ENCODE measurements around the gene MTHFD1L. TPM values are rescaled to one million over a fixed set of nuclear protein-coding genes. Genes with fewer than 3 reads are reported as not detected.
A peak's percentile ranks its signal among the peaks of the same experiment; 100 is the strongest.

The MTHFD1L gene
- total RNA-seq, 1 donor from 2014 or later = 10.4 TPM

- TF ChIP-seq CTCF (IDR thresholded peaks at IDR 0.05) = no peak
- intact Hi-C loops (cut with DNase I) = no loop called here
- no peak overlapping the region for H3K27ac ChIP-seq
- H3K9me3 ChIP-seq = no peaks in the 10 kb centered on the region
- no peak overlapping the region for H3K4me3 ChIP-seq
- H3K36me3 ChIP-seq = peaks cover 0 to 9% of the 10 kb centered on the region in 2 donors
- H3K4me1 ChIP-seq = peaks cover 0 to 5% of the 10 kb centered on the region in 2 donors
- DNase-seq (ENCODE audit: low spot score in 2 of 2) = no peak
- no peaks in the 10 kb centered on the region for H3K27me3 ChIP-seq
Measured at GRCh38 chr6:151056230-151056907, 190.9 kb downstream of the MTHFD1L start.

DNA sequence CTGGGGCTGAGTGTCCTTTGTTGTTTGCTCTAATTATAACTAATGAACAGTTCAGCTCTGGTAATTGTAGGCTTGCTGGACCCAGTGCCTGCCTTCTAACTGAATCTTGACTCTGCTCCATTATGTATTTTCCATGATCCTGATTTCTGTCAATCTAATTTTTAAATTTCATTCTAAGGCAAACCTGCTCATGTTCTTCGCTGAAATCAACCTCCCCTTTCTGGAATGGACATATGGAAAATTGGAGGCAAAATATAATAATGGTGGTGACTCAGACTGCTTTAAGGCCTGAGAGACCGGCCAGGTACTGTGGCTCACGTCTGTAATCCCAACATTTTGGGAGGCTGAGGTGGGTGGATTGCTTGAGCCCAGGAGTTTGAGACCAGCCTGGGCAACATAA is 191.6 kb downstream of the MTHFD1L start:
- Histone ChIP-seq H3K9me3 (no peaks in the 10 kb centered on the region), H3K36me3 (peaks cover 0 to 9% of the 10 kb centered on the region in 2 donors), H3K27ac (no peak overlapping the region), H3K4me1 (peaks cover 0 to 5% of the 10 kb centered on the region in 2 donors), H3K27me3 (no peaks in the 10 kb centered on the region), H3K4me3 (no peak overlapping the region)
- no peak for DNase-seq (ENCODE audit: low spot score in 2 of 2)
- intact Hi-C loops (cut with DNase I) = no loop called here
- TF ChIP-seq CTCF (IDR thresholded peaks at IDR 0.05) = no peak

DNA sequence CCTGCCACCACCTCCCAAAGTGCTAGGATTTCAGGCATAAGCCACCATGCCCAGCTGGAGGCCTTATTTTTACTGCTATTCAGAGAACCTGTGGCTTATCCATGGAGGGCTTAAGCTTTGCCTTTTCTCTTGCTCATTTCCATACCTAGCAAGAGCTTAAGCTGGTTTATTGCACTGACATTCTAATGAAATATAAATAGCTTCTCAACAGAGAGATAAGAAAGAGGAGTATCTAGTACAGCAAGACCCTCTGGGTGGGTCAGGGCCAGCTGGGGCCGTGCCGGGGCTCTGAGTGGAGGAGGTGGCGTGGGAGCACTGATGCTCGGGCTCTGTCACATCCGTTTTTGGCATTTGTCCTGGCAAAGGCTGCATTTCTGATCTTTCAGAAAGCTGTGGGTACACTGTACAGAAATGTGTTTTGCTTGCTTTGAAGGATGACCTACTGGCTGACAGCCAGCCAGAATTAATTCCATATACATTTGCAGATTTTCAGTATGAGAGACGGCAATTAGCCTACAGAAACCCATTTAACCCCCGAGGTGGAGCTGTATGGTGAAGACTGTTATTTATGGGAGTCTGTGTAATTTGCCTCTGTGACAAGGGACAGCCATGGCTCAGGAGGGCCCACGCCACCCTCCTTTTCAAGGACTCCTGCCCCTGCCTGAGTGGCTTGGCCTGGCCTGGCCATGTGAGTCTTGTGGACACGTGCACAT is 192.7 kb downstream of the MTHFD1L start:
- H3K27ac ChIP-seq = no peak overlapping the region
- no peak for TF ChIP-seq CTCF (IDR thresholded peaks at IDR 0.05)

GRCh38 chr6:151059612-151060095 is 194.2 kb downstream of the MTHFD1L start:
- Histone ChIP-seq H3K27me3 (no peaks in the 10 kb centered on the region), H3K27ac (no peak overlapping the region), H3K4me3 (no peak overlapping the region), H3K4me1 (peaks cover 4 to 19% of the 10 kb centered on the region in 2 donors), H3K36me3 (peaks cover 0 to 9% of the 10 kb centered on the region in 2 donors), H3K9me3 (no peaks in the 10 kb centered on the region)
- TF ChIP-seq CTCF (IDR thresholded peaks at IDR 0.05) = no peak
- DNase-seq (ENCODE audit: low spot score in 2 of 2) = no peak
- intact Hi-C loops (cut with DNase I) = no loop called here

More for the DNA sequence above, 192.7 kb downstream of the MTHFD1L start:
- no peak for DNase-seq (ENCODE audit: low spot score in 2 of 2)
- peaks cover 4 to 12% of the 10 kb centered on the region in 2 donors for H3K4me1 ChIP-seq
- no peaks in the 10 kb centered on the region for H3K9me3 ChIP-seq
- peaks cover 0 to 9% of the 10 kb centered on the region in 2 donors for H3K36me3 ChIP-seq
- intact Hi-C loops (cut with DNase I) = no loop called here
- H3K27me3 ChIP-seq = no peaks in the 10 kb centered on the region
- H3K4me3 ChIP-seq = no peak overlapping the region

GRCh38 chr6:151060096-151060765 is 194.7 kb downstream of the MTHFD1L start:
- peak overlapping the region in 1 of 2 donors; percentile 47 for H3K27ac ChIP-seq

More at GRCh38 chr6:151060096-151060765, 194.7 kb downstream of the MTHFD1L start:
- DNase-seq (ENCODE audit: low spot score in 2 of 2) = no peak
- Histone ChIP-seq H3K4me3 (no peak overlapping the region), H3K27me3 (no peaks in the 10 kb centered on the region), H3K9me3 (no peaks in the 10 kb centered on the region), H3K36me3 (peaks cover 0 to 9% of the 10 kb centered on the region in 2 donors), H3K4me1 (peaks cover 4 to 15% of the 10 kb centered on the region in 2 donors)
- no peak for TF ChIP-seq CTCF (IDR thresholded peaks at IDR 0.05)
- intact Hi-C loops (cut with DNase I) = no loop called here
